AG09309 (cell line): ENCODE data around the gene MTA2.
"Not testable (repeated sequence)": the region's sequence is repeated elsewhere in the genome, so short reads cannot be mapped to it uniquely, and the experiment has no call there.

Source experiments
- DNase-seq: peaks from one replicate; pipeline ENCODE4 v3.0.0-alpha.2; 2010; ENCODE audit warnings: low read depth
- H3K4me3 ChIP-seq: 2 replicates; pipeline ENCODE4 v1.5.1; 2011; ENCODE audit warnings: mild to moderate bottlenecking, low read depth, low read length, moderate library complexity; ENCODE audit not compliant: control insufficient read depth
- CTCF ChIP-seq: IDR thresholded peaks from 2 replicates; pipeline ENCODE4 v1.5.1; 2011; ENCODE audit warnings: mild to moderate bottlenecking, low read depth, low read length, inconsistent platforms; ENCODE audit not compliant: insufficient read depth, control insufficient read depth; ENCODE audit errors: missing control alignments

Gene MTA2

GRCh38 chr11:62567018-62567633 lies 34.5 kb downstream of the MTA2 start:
- DNase-seq: no peak
- no peak for TF ChIP-seq CTCF
- H3K4me3 ChIP-seq: no peak overlapping the region

DNA sequence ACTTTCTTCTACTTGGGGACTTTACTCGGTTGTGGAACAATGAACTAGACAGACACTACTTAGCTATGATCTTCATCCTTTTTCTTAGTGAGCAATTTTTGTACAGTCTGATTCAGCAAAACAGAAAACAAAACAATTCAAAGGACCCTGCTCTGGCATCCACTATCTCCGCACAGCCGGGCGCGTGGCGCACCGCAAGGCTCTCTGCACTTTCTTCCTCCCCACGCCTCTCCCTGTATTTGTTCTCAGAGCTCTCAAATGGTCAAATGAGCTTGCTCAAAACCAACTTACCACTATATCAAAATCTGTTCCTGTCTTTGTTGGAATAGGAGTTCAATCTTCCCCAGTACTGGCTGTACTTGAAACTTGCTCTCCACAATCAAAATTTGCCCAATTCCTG lies 35.4 kb downstream of the MTA2 start:
- no peak for DNase-seq
- TF ChIP-seq CTCF: no peak
- no peak overlapping the region for H3K4me3 ChIP-seq

DNA sequence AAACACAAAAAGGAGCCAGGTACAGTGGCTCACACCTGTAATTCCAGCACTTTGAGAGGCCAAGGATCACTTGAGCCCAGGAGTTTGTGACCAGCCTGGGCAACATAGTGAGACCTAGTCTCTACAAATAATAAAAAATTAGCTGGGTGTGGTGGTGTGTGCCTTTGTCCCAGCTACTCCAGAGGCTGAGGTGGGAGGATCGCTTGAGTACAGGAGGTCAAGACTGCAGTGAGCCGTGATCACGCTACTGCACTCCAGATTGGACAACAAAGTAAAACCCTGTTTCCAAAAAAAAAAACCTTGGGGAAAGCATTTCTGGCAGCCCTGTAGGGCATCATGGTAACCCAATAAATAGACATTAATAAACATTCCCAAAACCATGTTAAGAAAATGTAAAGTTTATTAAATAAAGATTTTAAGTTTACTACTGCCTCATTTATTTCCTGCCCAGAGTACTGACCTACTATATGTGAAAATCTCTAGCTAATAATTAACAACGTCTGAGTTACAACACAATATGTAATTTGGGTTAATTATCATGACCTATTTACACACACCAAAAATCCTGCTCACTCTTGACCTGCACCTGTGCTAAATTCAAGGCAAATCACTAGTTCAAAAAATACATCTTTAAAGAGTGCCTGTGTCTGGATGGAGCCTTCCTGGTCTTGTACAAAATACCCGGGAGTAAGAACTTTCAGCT lies 36.4 kb downstream of the MTA2 start:
- no peak for TF ChIP-seq CTCF
- H3K4me3 ChIP-seq: no peak overlapping the region
- no peak for DNase-seq

- not testable (repeated sequence) for DNase-seq, H3K4me3 ChIP-seq
These were observed 39.9 kb downstream of the MTA2 start for GRCh38 chr11:62561677-62562230.

GRCh38 chr11:62560566-62561103 lies 41.0 kb downstream of the MTA2 start:
- TF ChIP-seq CTCF: peak; percentile 92
- peak; percentile 93 for DNase-seq
- H3K4me3 ChIP-seq: no peak overlapping the region

GRCh38 chr11:62559626-62560025 lies 42.0 kb downstream of the MTA2 start:
- not testable (repeated sequence) for DNase-seq, H3K4me3 ChIP-seq

- TF ChIP-seq CTCF: no peak
These were observed 42.5 kb downstream of the MTA2 start for GRCh38 chr11:62559204-62559603.

More at GRCh38 chr11:62559204-62559603, 42.5 kb downstream of the MTA2 start:
- H3K4me3 ChIP-seq: no peak overlapping the region
- DNase-seq: no peak
